Measurements from ENCODE around the gene STAC. TPM values are rescaled to one million over a fixed set of nuclear protein-coding genes. Genes with fewer than 3 reads are reported as not detected.

Gene STAC
- total and polyA plus RNA-seq, 7 experiments from 2014 or later, result 0.22 TPM; not detected in 6

- H3K27ac Mint-ChIP-seq, result no peak overlapping the region
- peaks cover 0 to 2% (median 0%) of the 10 kb centered on the region in 11 donors for H3K9me3 Mint-ChIP-seq
- Histone ChIP-seq H3K9me3 (ENCODE audit: control insufficient read depth in 2 of 3, low read length in 3 of 3) (no peaks in the 10 kb centered on the region), H3K4me1 (ENCODE audit: control insufficient read depth in 2 of 2, insufficient read depth in 2 of 2, low read length in 2 of 2) (no peaks in the 10 kb centered on the region), H3K27ac (ENCODE audit: low read depth, low read length) (no peak overlapping the region), H3K36me3 (ENCODE audit: control insufficient read depth in 2 of 3, insufficient read depth in 3 of 3, low read length in 3 of 3) (no peaks in the 10 kb centered on the region), H3K4me3 (ENCODE audit: low read length) (no peak overlapping the region), H3K27me3 (ENCODE audit: control insufficient read depth in 2 of 2, insufficient read depth in 2 of 2, low read length in 2 of 2) (no peaks in the 10 kb centered on the region)
- intact Hi-C loops (cut with micrococcal nuclease), result no loop called here
- ATAC-seq, result no peak
- H3K36me3 Mint-ChIP-seq, result no peaks in the 10 kb centered on the region
- no peaks in the 10 kb centered on the region for H3K4me1 Mint-ChIP-seq
- ChIA-PET CTCF (no interaction called here), POLR2A (no interaction called here)
- no peak overlapping the region for H3K4me3 Mint-ChIP-seq
- no peaks in the 10 kb centered on the region for H3K27me3 Mint-ChIP-seq
- DNase-seq, result no peak
Measured at GRCh38 chr3:36433511-36433910, 53.2 kb downstream of the STAC start.

GRCh38 chr3:36434687-36435426, 54.6 kb downstream of the STAC start:
- Histone ChIP-seq H3K27ac (ENCODE audit: low read depth, low read length) (no peak overlapping the region), H3K36me3 (ENCODE audit: control insufficient read depth in 2 of 3, insufficient read depth in 3 of 3, low read length in 3 of 3) (no peaks in the 10 kb centered on the region), H3K9me3 (ENCODE audit: control insufficient read depth in 2 of 3, low read length in 3 of 3) (no peaks in the 10 kb centered on the region), H3K4me3 (ENCODE audit: low read length) (no peak overlapping the region), H3K4me1 (ENCODE audit: control insufficient read depth in 2 of 2, insufficient read depth in 2 of 2, low read length in 2 of 2) (no peaks in the 10 kb centered on the region), H3K27me3 (ENCODE audit: control insufficient read depth in 2 of 2, insufficient read depth in 2 of 2, low read length in 2 of 2) (no peaks in the 10 kb centered on the region)
- ATAC-seq (no peak), DNase-seq (no peak)
- CTCF ChIA-PET, result no interaction called here
- Mint-ChIP-seq H3K4me1 (no peaks in the 10 kb centered on the region), H3K27me3 (no peaks in the 10 kb centered on the region), H3K4me3 (no peak overlapping the region), H3K27ac (no peak overlapping the region), H3K9me3 (peaks cover 0 to under 1% (median 0%) of the 10 kb centered on the region in 11 donors), H3K36me3 (no peaks in the 10 kb centered on the region)
- intact Hi-C loops (cut with micrococcal nuclease), result no loop called here
- POLR2A ChIA-PET, result no interaction called here

- no peaks in the 10 kb centered on the region for H3K27me3 ChIP-seq (ENCODE audit: control insufficient read depth in 2 of 2, insufficient read depth in 2 of 2, low read length in 2 of 2)
- no peaks in the 10 kb centered on the region for H3K36me3 Mint-ChIP-seq
- CTCF ChIA-PET, result no interaction called here
- H3K4me3 Mint-ChIP-seq, result no peak overlapping the region
- intact Hi-C loops (cut with micrococcal nuclease), result no loop called here
- H3K4me1 ChIP-seq (ENCODE audit: control insufficient read depth in 2 of 2, insufficient read depth in 2 of 2, low read length in 2 of 2), result no peaks in the 10 kb centered on the region
- POLR2A ChIA-PET, result no interaction called here
- DNase-seq (no peak), ATAC-seq (no peak)
- H3K4me1 Mint-ChIP-seq, result no peaks in the 10 kb centered on the region
- no peaks in the 10 kb centered on the region for H3K9me3 ChIP-seq (ENCODE audit: control insufficient read depth in 2 of 3, low read length in 3 of 3)
- H3K27ac ChIP-seq (ENCODE audit: low read depth, low read length), result no peak overlapping the region
- peaks cover 0 to 15% (median 0%) of the 10 kb centered on the region in 11 donors for H3K9me3 Mint-ChIP-seq
- H3K27ac Mint-ChIP-seq, result no peak overlapping the region
- no peaks in the 10 kb centered on the region for H3K36me3 ChIP-seq (ENCODE audit: control insufficient read depth in 2 of 3, insufficient read depth in 3 of 3, low read length in 3 of 3)
- H3K4me3 ChIP-seq (ENCODE audit: low read length), result no peak overlapping the region
- H3K27me3 Mint-ChIP-seq, result peaks cover 0 to 7% (median 0%) of the 10 kb centered on the region in 5 donors
Measured at GRCh38 chr3:36443028-36443686, 62.9 kb downstream of the STAC start.

- ATAC-seq, result no peak
- CTCF ChIA-PET, result no interaction called here
- intact Hi-C loops (cut with micrococcal nuclease), result no loop called here
- Histone ChIP-seq H3K4me1 (ENCODE audit: control insufficient read depth in 2 of 2, insufficient read depth in 2 of 2, low read length in 2 of 2) (no peaks in the 10 kb centered on the region), H3K27me3 (ENCODE audit: control insufficient read depth in 2 of 2, insufficient read depth in 2 of 2, low read length in 2 of 2) (no peaks in the 10 kb centered on the region), H3K9me3 (ENCODE audit: control insufficient read depth in 2 of 3, low read length in 3 of 3) (no peaks in the 10 kb centered on the region), H3K4me3 (ENCODE audit: low read length) (no peak overlapping the region), H3K36me3 (ENCODE audit: control insufficient read depth in 2 of 3, insufficient read depth in 3 of 3, low read length in 3 of 3) (no peaks in the 10 kb centered on the region), H3K27ac (ENCODE audit: low read depth, low read length) (no peak overlapping the region)
- Mint-ChIP-seq H3K27ac (no peak overlapping the region), H3K9me3 (peaks cover 0 to 15% (median 0%) of the 10 kb centered on the region in 11 donors), H3K4me1 (no peaks in the 10 kb centered on the region), H3K36me3 (no peaks in the 10 kb centered on the region), H3K4me3 (no peak overlapping the region), H3K27me3 (peaks cover 0 to 7% (median 0%) of the 10 kb centered on the region in 5 donors)
- DNase-seq, result no peak
- POLR2A ChIA-PET, result no interaction called here
Measured at GRCh38 chr3:36444909-36445308, 64.6 kb downstream of the STAC start.

GRCh38 chr3:36446276-36446675, 66.0 kb downstream of the STAC start:
- H3K4me3 ChIP-seq (ENCODE audit: low read length), result no peak overlapping the region
- no peaks in the 10 kb centered on the region for H3K9me3 ChIP-seq (ENCODE audit: control insufficient read depth in 2 of 3, low read length in 3 of 3)
- H3K27ac ChIP-seq (ENCODE audit: low read depth, low read length), result no peak overlapping the region
- Mint-ChIP-seq H3K36me3 (no peaks in the 10 kb centered on the region), H3K4me3 (no peak overlapping the region), H3K4me1 (peaks cover 0 to 1% (median 0%) of the 10 kb centered on the region in 7 donors), H3K9me3 (peaks cover 0 to 12% (median 0%) of the 10 kb centered on the region in 11 donors), H3K27ac (no peak overlapping the region), H3K27me3 (peaks cover 0 to 4% (median 0%) of the 10 kb centered on the region in 5 donors)
- ATAC-seq (no peak), DNase-seq (no peak)
- no peaks in the 10 kb centered on the region for H3K27me3 ChIP-seq (ENCODE audit: control insufficient read depth in 2 of 2, insufficient read depth in 2 of 2, low read length in 2 of 2)
- ChIA-PET CTCF (no interaction called here), POLR2A (no interaction called here)
- intact Hi-C loops (cut with micrococcal nuclease), result no loop called here
- no peaks in the 10 kb centered on the region for H3K4me1 ChIP-seq (ENCODE audit: control insufficient read depth in 2 of 2, insufficient read depth in 2 of 2, low read length in 2 of 2)
- no peaks in the 10 kb centered on the region for H3K36me3 ChIP-seq (ENCODE audit: control insufficient read depth in 2 of 3, insufficient read depth in 3 of 3, low read length in 3 of 3)

GRCh38 chr3:36447061-36447460, 66.8 kb downstream of the STAC start:
- no peaks in the 10 kb centered on the region for H3K36me3 Mint-ChIP-seq
- no peak for ATAC-seq

GRCh38 chr3:36451816-36452215, 71.5 kb downstream of the STAC start:
- Histone ChIP-seq H3K36me3 (ENCODE audit: control insufficient read depth in 2 of 3, insufficient read depth in 3 of 3, low read length in 3 of 3) (no peaks in the 10 kb centered on the region), H3K9me3 (ENCODE audit: control insufficient read depth in 2 of 3, low read length in 3 of 3) (no peaks in the 10 kb centered on the region), H3K27ac (ENCODE audit: low read depth, low read length) (no peak overlapping the region), H3K27me3 (ENCODE audit: control insufficient read depth in 2 of 2, insufficient read depth in 2 of 2, low read length in 2 of 2) (no peaks in the 10 kb centered on the region), H3K4me1 (ENCODE audit: control insufficient read depth in 2 of 2, insufficient read depth in 2 of 2, low read length in 2 of 2) (no peaks in the 10 kb centered on the region), H3K4me3 (ENCODE audit: low read length) (no peak overlapping the region)
- Mint-ChIP-seq H3K4me1 (peaks cover 0 to 1% (median 0%) of the 10 kb centered on the region in 7 donors), H3K9me3 (peaks cover 0 to 2% (median 0%) of the 10 kb centered on the region in 11 donors), H3K27ac (no peak overlapping the region), H3K36me3 (no peaks in the 10 kb centered on the region), H3K4me3 (no peak overlapping the region), H3K27me3 (peaks cover 0 to 7% (median 4%) of the 10 kb centered on the region in 5 donors)
- DNase-seq, result no peak
- ATAC-seq, result no peak
- ChIA-PET CTCF (no interaction called here), POLR2A (no interaction called here)
- intact Hi-C loops (cut with micrococcal nuclease), result no loop called here

More at GRCh38 chr3:36447061-36447460, 66.8 kb downstream of the STAC start:
- CTCF ChIA-PET, result no interaction called here
- Mint-ChIP-seq H3K9me3 (peaks cover 0 to 5% (median 0%) of the 10 kb centered on the region in 11 donors), H3K4me1 (peaks cover 0 to 1% (median 0%) of the 10 kb centered on the region in 7 donors), H3K4me3 (no peak overlapping the region), H3K27ac (no peak overlapping the region), H3K27me3 (no peaks in the 10 kb centered on the region)
- no peak overlapping the region for H3K4me3 ChIP-seq (ENCODE audit: low read length)
- no peaks in the 10 kb centered on the region for H3K9me3 ChIP-seq (ENCODE audit: control insufficient read depth in 2 of 3, low read length in 3 of 3)
- H3K36me3 ChIP-seq (ENCODE audit: control insufficient read depth in 2 of 3, insufficient read depth in 3 of 3, low read length in 3 of 3), result no peaks in the 10 kb centered on the region
- no peak for DNase-seq
- POLR2A ChIA-PET, result no interaction called here
- no peak overlapping the region for H3K27ac ChIP-seq (ENCODE audit: low read depth, low read length)
- H3K4me1 ChIP-seq (ENCODE audit: control insufficient read depth in 2 of 2, insufficient read depth in 2 of 2, low read length in 2 of 2), result no peaks in the 10 kb centered on the region
- H3K27me3 ChIP-seq (ENCODE audit: control insufficient read depth in 2 of 2, insufficient read depth in 2 of 2, low read length in 2 of 2), result no peaks in the 10 kb centered on the region
- intact Hi-C loops (cut with micrococcal nuclease), result no loop called here
